GM18505 (cell line): ENCODE data around the gene LRRK1.

Experiments used
- ATAC-seq: cut with Tn5 transposase; IDR thresholded peaks from one replicate; pipeline ENCODE4 v1.9.1; 2021; ENCODE audit not compliant: unreplicated experiment
- POLR2A ChIP-seq: IDR thresholded peaks from 4 replicates; pipeline ENCODE4 v1.6.1; 2011; ENCODE audit warnings: borderline replicate concordance; ENCODE audit not compliant: insufficient read depth, insufficient read length; ENCODE audit errors: extremely low read depth

The LRRK1 gene

DNA sequence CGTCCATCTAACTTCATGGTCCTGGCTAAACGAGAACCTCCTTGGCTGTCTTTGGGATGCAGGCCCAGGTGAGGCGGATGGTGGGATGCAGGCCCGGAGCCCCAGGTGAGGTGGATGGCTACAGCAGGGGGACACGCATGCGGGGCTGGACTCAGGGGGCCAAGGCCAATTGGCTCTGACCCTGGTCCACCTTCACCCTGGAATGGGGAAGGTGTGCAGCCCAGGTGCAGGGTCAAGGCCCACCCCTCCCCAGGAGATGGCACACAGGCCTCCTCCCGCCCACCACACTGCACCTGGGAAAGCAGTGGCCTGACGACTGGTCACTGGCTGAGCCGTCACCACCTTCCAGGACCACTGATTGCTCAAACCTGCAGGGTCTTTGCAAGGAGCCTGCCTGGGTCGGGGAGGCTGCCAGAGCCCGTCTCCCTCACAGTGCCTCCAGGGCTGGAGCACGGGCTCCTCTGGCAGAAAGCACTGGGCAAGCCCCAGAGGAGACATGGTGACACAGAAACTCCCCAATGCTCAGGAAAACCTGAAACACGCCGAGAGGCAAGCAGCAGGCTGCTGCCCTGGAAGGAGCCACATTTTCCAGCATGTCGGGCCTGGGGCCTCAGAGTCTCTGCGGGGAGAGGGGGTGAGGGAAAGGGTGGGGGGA lies 159.6 kb downstream of the LRRK1 start:
- no peak for ATAC-seq
- TF ChIP-seq POLR2A: no peak

DNA sequence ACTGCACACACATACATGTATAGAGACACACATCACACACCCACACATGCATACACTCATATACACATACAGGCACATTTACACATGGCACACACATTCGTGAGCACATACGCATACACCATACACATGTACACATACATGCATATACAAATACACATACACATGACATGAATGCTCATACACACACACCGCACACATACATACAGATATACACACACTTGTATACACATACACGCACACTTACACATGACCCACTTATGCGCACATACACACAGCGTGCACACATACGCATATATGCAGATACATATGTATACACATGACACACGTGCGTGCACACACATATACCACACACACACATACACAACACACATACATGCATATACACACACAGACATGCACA lies 162.7 kb downstream of the LRRK1 start:
- TF ChIP-seq POLR2A: no peak

DNA sequence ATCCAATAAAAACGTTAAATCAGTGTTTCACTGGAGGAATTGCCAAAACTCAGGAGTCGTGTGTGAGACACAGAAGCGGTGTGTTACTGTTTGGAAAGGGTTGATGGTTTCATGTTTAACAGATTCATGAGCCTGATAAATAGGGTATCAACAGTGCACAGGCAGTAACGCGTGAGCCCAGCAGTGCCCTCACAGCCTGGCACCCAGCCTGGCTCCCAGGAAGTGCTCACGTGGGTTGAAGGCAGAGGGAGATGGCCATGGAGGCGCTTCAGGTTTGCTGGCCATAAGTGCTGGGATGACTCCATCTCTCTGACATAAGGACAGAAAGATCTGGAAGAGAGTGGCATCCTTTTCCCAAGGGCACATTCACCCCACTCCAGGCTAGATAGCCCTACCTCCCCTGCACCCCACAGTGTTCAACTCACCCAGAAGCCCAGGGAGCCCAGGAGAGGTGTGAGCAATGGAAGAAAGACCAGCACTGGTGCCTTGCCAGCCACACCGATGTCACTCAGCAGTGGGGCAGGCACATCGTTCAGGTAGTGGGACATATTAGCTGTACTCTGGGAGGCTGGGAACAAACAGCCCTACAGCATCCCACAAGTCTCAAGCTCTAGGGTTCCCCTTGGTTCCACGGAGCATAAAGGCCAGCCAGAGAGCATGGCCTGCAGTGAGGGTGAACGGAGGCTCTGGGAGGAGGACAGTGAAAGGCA lies 164.3 kb downstream of the LRRK1 start:
- no peak for TF ChIP-seq POLR2A
- ATAC-seq: no peak

More for the DNA sequence above, 162.7 kb downstream of the LRRK1 start:
- ATAC-seq: no peak

DNA sequence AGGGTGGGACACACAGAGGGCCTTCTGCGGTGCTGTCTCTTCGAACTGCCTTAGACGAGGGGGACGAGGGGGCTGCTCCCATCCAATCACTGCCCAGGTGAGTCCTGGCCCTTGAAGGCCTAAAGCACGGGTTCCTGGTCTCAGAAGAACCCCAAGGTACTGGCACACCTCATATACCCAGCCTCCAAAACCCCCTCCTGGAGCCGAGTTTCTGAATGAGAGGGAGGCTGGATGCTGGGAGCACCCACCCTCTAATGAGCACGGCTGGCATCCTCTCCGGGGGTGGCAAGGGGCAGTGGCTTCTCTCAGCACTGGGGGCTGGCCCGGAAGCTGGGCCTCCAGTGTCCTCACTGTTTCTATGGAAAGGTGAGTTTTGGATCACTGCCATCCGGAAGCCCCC lies 165.6 kb downstream of the LRRK1 start:
- no peak for ATAC-seq
- no peak for TF ChIP-seq POLR2A

DNA sequence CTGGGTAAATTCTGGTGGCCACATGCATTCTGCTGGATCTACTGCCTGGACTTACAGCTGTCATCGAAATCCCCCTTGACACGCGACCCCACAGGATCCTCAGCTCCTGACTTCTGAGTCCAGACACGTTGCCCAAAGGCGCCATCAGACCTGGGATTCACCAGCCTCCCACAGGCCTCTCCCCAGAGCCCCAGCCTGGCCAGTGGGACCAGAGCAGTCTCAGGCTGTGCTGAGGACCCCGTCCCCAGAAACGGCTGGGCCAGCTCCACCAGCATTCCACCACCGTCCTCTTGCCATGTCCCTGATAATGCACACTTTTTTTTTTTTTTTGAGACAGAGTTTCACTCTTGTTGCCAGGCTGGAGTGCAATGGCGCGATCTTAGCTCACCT lies 166.1 kb downstream of the LRRK1 start:
- ATAC-seq: no peak
- TF ChIP-seq POLR2A: no peak

DNA sequence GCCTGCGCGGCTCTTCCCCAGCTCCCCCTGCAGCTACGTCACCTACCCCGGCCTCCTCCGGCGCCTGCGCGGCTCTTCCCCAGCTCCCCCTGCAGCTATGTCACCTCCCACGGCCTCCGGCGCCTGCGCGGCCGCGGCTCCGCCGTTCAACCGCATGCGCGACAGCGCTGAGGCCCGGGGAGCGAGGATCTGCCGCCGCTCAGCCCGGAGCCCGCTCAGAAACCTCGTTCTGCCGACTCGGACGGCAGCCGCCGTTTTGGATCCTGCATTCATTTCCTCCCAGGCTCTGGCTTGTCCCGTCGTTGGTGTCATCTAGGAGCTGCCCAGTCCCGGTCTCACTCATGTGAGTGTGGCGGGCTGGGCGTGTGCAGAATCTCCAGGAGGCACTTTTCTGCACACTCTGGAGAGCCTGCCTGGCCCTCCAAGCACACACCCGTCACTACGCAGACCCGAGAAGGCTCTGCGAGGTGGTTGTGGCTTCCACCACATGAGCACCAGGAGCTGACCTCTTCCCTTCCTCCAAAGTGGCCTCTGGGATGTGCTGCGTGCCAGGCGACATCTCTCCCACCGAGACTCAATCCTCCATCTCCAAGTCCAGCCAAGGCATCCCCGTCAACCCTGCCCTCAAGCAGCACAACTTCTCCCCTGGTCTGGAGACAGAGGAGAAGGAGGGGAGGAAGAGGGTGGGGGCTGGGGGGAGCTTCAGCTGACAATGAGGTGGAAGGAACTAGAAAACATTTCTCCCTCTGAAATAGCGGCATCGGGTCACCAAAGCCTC lies 167.4 kb downstream of the LRRK1 start:
- TF ChIP-seq POLR2A: no peak
- no peak for ATAC-seq

DNA sequence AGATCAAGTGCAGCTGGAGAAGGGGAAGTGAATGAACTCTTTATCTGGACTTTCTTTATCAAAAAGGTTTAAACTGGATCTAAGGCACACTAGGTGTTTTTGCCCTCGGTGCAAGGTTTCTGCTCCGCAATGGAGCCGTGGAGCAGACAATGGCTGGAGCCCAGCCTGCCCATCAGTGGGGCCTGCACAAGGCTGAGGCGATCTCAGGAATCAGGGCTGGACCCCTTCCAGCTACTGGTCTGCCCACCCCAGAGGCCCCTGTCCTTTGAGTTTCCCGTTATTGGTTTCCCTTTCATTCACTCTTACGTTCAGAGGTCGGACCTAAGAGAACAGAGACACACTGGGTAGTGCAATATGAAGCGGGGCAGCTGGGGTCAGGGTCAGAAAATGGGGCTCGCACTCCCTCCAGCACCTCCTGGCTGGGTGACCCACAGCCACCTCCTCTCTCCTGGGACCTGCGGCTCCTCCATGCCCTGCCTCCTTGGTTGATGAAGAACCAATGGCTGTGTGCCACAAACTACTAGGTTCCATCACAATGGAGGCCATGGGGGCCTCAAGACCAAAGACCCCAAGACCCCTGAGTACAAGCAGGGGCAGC lies 168.1 kb downstream of the LRRK1 start:
- no peak for TF ChIP-seq POLR2A
- ATAC-seq: no peak

DNA sequence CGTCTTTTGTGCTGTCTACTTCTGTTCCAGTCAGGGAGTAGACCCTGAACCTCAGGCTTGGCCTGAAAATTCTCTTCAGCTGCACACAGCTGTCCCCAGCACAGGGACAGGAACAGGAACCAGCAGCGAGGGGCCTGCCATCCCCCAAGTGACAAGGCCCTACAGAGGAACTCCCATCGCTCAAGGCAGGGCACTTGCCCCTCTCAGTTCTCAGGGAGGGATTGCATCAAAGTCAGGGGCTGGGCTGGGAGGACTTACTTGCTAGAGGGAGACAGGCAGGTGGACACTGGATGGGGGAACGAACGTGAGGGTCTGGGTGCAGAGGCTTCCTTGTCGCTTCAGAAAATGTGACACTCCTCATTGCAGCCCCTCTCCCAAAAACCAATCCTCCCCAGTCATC lies 169.1 kb downstream of the LRRK1 start:
- TF ChIP-seq POLR2A: no peak
- ATAC-seq: no peak

DNA sequence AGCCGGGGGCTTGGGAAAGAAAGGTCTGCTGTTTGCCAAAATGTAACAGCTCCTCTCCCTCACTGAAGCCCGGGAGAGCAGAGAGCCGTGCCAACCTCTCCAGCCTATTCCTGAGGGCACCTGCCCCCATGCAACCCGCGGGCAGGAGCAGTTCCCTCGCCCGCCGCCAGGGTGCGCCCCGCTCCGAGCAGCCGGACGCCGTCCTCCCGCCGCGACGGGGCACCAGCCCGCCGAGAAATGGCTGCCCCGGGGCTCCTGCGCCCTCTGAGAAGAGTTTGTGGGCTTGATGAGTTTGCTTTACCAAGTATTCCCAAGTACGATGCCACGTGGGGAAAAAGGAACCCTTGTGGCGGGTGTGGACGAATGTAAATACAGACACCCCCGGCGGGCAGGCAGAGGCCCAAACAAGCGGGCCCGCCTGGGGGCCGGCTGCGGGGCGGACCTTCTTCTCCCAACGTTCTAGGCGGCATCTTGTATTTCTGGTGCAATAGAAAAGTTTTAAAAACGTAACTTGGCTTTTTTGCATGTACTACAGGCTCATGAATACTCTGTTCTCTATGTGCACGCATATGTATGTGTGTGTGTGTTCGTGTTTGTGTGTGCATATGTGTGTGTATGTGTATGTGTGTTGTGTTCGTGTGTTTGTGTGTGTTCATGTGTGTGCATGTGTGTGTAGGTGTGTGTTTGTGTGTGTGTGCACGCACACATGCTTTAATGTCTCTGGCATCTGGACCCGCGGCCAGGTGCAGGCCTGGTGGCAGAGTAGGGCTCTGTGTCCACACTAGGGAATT lies 169.8 kb downstream of the LRRK1 start:
- TF ChIP-seq POLR2A: no peak
- peak; percentile 84 for ATAC-seq

DNA sequence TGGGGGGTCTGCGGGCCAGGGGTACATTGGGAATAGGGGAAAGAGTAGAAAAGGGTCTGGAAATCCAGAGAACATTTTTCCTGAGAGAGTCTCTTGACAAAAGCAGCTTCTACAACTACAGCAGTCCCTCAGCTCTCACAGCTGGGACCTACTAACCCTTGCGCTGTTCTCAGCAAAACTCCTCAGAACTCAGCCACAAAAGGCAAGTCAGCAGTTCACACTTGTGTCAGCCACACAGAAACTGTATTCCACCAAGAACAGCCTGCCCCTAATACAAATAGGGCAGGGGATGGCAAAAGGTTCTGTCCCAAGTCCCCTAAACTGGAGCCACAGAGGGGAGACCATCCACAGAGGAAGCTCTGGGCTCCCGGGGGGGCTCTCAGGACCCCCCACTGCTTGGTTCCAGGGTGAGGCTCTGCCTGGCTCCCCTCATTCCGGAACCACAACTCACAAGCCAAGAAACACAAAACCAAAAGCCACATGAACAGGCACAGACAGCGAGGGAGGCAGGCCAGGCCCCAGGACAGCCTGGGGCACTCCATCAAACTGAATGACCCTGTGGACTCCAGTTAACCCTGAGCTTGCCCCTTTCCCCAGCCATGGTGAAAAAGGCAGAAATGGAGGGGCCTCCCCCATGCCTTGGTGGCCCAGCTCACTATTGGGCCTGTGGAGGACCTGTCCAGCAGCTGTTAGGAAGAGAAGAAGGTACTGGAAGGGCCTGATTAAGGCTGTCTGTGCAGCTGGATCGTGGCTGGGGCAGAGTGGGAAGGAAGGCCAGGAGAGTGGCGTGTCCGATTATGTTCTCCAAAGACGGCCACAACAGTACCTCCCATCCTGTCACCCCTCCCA lies 170.6 kb downstream of the LRRK1 start:
- TF ChIP-seq POLR2A: no peak
- no peak for ATAC-seq

DNA sequence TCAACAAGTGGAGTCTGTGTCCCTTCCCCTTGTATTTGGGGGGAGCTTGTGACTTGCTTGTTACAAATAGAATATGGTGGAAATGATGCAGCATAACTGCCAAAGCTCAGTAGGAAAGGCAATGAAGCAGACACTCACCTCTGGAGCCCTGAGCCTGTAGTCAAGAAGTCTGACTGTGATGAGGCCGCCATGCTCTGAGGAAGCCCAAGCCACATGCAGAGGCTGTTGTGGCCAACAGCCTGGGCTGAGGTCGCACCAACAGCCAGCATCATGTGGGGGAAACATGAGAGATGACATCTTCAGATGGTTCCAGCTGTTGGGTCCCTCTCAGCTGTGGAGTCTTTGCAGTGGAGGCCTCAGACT lies 171.3 kb downstream of the LRRK1 start:
- no peak for TF ChIP-seq POLR2A

More for the DNA sequence above, 171.3 kb downstream of the LRRK1 start:
- ATAC-seq: no peak
